ENCODE data around the gene BCAR3.
A peak's percentile ranks its signal among the peaks of the same experiment; 100 is the strongest.

Gene BCAR3

GRCh38 chr1:93612510-93612909 lies 69.1 kb downstream of the BCAR3 start:
- no peak for DNase-seq

GRCh38 chr1:93611668-93612067 lies 70.0 kb downstream of the BCAR3 start:
- DNase-seq, result no peak

DNA sequence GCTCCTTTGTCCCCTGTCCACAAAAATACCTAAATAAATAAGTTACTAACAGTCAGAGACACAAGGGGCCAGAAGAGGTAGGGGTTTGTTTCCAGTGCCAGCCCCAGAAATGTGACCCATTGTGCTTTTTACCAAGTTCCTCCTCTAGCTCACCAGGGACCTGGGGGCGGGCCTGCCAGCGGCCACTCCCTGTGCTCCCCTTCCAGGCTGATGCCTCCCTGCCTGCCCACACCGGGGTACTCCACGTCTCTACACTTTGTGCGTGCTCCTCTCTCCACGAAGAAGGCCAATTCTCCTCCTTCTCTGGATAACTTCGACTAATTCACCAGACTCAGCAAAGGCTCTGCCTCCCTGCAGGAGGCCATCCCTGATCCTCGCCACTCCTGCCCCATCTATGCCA lies 72.1 kb downstream of the BCAR3 start:
- no peak for DNase-seq

- DNase-seq, result no peak
Measured at GRCh38 chr1:93608187-93609109, 73.2 kb downstream of the BCAR3 start.

GRCh38 chr1:93607814-93608186 lies 73.8 kb downstream of the BCAR3 start:
- DNase-seq, result peak; percentile 50

- DNase-seq, result no peak
Measured at GRCh38 chr1:93605812-93606512, 75.7 kb downstream of the BCAR3 start.

GRCh38 chr1:93605026-93605568 lies 76.5 kb downstream of the BCAR3 start:
- no peak for DNase-seq

DNA sequence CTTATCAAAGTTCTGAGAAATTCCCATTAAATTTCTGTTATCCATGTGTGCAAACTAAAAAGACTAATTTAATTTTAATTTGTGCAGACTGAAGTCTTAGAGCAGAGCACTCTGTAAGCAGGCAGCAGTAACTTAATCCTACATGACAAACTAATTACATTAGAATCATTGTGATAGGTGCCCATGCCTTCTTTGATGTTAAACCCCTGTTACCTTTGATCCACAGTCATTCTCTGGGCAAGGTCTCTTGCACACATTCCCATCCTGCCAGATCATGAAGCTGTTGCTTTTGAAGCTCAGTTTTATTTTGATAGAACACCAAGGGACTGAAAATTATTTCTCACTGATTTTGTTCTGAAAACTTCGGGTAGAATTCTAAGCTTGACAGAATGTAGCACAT lies 77.2 kb downstream of the BCAR3 start:
- no peak for DNase-seq

GRCh38 chr1:93603601-93604000 lies 78.0 kb downstream of the BCAR3 start:
- DNase-seq, result no peak

- no peak for DNase-seq
Measured at GRCh38 chr1:93603106-93603505, 78.5 kb downstream of the BCAR3 start.

- DNase-seq, result no peak
Measured at GRCh38 chr1:93602101-93602500, 79.5 kb downstream of the BCAR3 start.

DNA sequence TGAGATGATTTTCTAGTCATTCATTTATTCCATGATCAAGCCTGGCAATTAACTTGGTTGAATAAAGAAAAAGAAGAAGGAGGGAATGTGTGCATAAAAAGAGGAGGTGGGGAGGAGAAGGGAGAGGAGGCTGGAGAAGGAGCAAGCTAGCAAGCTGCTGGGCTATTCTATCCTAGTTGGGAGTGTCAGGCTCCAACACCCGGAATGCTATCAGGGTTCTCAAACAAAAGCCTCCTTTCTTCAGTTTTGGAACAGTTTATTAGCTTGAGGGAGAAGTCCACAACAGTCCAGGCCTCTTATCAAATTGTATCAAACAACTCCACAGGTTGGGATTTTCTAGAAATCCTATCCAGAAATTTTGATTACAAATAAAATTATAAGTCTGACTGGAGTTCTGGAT lies 80.0 kb downstream of the BCAR3 start:
- DNase-seq, result no peak

- DNase-seq, result no peak
Measured at GRCh38 chr1:93600663-93601062, 81.0 kb downstream of the BCAR3 start.

GRCh38 chr1:93599479-93599878 lies 82.2 kb downstream of the BCAR3 start:
- DNase-seq, result no peak

DNA sequence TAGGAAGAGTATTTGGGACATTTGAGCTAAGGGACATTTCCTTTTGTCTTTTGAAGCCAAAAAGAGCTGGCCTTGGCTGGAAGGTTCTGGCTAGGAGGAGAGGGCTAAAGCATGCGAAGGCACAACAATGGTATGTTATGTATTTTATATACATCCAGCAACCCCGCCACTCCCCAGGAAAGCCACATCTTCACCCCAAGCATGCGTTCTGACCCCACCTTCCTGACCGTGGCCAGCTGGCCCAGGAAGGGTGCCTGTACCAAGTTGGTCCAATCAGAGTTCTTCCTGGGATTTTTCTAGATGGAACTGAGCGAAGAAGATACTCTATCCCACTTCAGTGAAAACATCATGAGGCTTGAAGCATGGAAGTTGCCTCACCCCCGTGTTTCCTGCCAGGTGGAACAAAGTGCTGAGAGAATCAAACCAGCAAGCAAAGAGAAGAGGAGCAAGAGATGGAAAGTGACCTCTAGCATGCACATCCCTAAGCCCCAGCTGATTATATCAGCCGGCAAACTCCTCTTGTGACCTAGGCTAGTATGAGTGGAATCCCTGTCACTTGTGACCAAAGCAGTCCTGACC lies 82.7 kb downstream of the BCAR3 start:
- DNase-seq, result no peak

DNA sequence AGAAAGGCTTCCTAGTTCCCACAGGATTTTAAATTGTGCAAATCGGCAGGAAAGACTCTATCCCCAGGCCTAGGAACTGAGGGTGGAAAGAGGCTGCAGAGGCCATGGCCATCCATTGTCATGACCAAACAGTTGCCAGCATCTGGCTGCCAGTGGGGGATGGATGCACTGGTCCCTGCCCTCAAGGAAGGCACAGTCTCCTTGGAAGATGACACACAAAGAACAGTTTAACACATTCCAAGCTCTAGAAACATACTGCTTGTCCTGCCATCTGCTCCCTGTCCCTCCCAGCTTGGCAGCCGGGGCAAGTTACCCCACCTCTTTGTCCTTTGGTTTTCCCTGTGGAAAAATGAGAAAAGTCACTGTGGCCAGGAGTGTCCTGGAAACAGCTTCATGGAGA lies 83.2 kb downstream of the BCAR3 start:
- no peak for DNase-seq

DNA sequence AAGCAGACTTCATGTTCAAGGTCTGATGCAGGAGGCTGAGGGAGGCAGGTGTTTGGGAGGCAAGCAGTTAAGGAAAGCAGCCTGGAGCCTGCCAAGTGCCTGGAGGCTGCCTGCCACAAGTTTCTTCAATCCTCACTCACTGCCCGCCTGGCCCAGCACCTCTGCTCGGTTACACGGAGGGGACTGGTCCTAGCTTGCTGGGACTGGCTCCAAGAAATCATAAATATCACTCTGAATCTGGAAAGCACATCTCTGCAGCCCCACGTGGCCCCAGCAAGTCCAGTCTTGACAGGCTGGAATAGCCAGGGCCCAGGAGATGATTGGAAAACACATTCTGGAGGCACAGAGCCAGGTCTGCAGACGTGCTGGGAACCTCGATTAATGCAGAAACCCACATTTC lies 83.9 kb downstream of the BCAR3 start:
- no peak for DNase-seq

- no peak for DNase-seq
Measured at GRCh38 chr1:93596329-93597089, 85.1 kb downstream of the BCAR3 start.

- DNase-seq, result no peak
Measured at GRCh38 chr1:93595743-93596142, 85.9 kb downstream of the BCAR3 start.

DNA sequence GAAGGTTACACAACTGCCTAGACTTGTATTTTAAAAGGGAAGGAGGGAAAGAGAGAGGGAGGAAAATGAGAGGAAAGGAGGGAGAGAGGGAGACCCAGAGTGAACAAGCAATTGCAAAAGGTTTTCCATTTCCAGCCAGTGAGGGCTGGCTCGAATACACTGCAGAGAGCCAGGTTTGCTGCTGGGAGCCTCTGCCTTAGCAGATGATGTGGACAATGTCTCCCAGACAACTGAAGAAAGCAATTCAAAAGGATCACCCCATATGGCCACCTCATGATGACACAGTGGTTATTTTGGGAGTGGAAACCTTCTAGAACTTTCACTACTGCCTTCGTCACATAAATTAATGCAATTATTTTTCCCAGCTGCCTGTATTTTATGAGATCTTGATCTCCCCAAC lies 86.4 kb downstream of the BCAR3 start:
- no peak for DNase-seq

GRCh38 chr1:93594603-93594880 lies 87.1 kb downstream of the BCAR3 start:
- no peak for DNase-seq

DNA sequence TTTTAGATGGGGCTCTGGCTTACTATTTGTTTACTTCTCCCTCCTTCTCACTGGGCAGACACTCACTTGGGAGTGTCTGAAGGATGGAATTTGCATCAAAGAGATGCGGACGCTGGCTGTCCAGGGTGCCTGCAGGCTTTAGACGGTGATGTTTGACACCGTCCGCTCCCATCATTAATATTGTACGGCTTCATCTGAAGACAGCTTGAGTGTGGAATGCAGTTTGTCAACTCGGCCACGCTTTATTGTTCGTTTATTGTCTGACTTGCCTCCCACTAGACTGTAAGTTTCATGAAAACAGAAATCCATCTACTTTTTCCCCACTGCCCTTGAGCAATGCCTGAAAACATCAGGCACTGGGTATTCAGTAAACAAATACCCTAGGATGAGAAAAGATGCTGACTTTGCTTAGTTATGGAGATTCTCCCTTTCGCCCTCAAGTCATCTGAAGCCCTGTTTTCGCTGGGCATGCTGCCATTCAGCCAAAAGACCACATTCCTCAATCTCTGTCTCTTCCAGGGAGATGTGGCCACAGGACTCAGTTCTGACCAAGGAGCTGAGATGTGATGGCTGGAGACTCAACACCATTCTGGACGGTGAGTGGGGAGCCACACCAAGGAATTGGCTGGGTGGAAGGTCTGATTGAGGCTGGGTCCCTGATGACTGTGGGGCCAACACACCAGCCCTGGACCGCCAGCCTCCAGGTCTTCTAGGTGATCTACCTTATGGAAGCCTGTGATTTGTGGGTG lies 87.6 kb downstream of the BCAR3 start:
- no peak for DNase-seq
